OCI-LY1 (cell line): ENCODE data around the gene SYT1.

Experiments used
- CTCF ChIP-seq: fragments of 200-600 bp; sonication (generic), shearing (Covaris generic); IDR thresholded peaks from 2 replicates; pipeline ENCODE4 v1.5.1; 2017; ENCODE audit warnings: mild to moderate bottlenecking, antibody characterized with exemption, low read length, moderate library complexity, mixed read lengths
- EZH2 ChIP-seq: fragments of 200-600 bp; sonication (generic), shearing (Covaris generic); IDR thresholded peaks from 2 replicates; pipeline ENCODE4 v1.8.0; 2017; ENCODE audit warnings: borderline replicate concordance, mixed run types, mild to moderate bottlenecking, antibody characterized with exemption, low read length, moderate library complexity, mixed read lengths

GRCh38 chr12:78970041-78970440, 105.5 kb downstream of the SYT1 start:
- TF ChIP-seq EZH2: no peak
- no peak for TF ChIP-seq CTCF
